ENCODE results near the gene OBSCN.

The OBSCN gene

GRCh38 chr1:228410671-228411070 is 202.8 kb downstream of the OBSCN start:
- no peak for DNase-seq

GRCh38 chr1:228411121-228411520 is 203.3 kb downstream of the OBSCN start:
- no peak for DNase-seq

GRCh38 chr1:228411548-228412430 is 203.9 kb downstream of the OBSCN start:
- no peak for DNase-seq

- DNase-seq: no peak
Observed at GRCh38 chr1:228413241-228414010, 205.6 kb downstream of the OBSCN start.

- no peak for DNase-seq
Observed at GRCh38 chr1:228414511-228415211, 206.8 kb downstream of the OBSCN start.

- DNase-seq: no peak
Observed at GRCh38 chr1:228415221-228415620, 207.4 kb downstream of the OBSCN start.

GRCh38 chr1:228415853-228416216 is 208.0 kb downstream of the OBSCN start:
- no peak for DNase-seq

- no peak for DNase-seq
Observed at GRCh38 chr1:228416217-228416933, 208.5 kb downstream of the OBSCN start, which contains the start of gene TRIM17. TRIM17 (minus strand) TSS chr1:228416861; CDS start chr1:228415072, 1,789 bp downstream.

GRCh38 chr1:228417061-228417460 is 209.2 kb downstream of the OBSCN start:
- no peak for DNase-seq

GRCh38 chr1:228417483-228418203 is 209.8 kb downstream of the OBSCN start:
- DNase-seq: no peak

- no peak for DNase-seq
Observed at GRCh38 chr1:228420968-228421826, 213.4 kb downstream of the OBSCN start.

GRCh38 chr1:228423404-228424053 is 215.7 kb downstream of the OBSCN start:
- DNase-seq: no peak

GRCh38 chr1:228424685-228425660 is 217.1 kb downstream of the OBSCN start:
- DNase-seq: no peak

- no peak for DNase-seq
Observed at GRCh38 chr1:228426518-228427175, 218.8 kb downstream of the OBSCN start.

GRCh38 chr1:228428412-228428811 is 220.6 kb downstream of the OBSCN start:
- no peak for DNase-seq

Data from SIG-M5 (cell line).